ENCODE results near the gene PRMT7. TPM values are rescaled to one million over a fixed set of nuclear protein-coding genes. Genes with fewer than 3 reads are reported as not detected.

Gene PRMT7
- total RNA-seq, 4 donors from 2014 or later, result 11.5 to 34.9 (median 27.4) TPM

- Histone ChIP-seq H3K27ac (peak overlapping the region in 3 of 4 donors; percentile 39 to 43 (median 40)), H3K36me3 (peaks cover 0 to 58% of the 10 kb centered on the region in 2 donors), H3K27me3 (no peaks in the 10 kb centered on the region), H3K9me3 (no peaks in the 10 kb centered on the region), H3K4me1 (peaks cover 0 to 72% (median 15%) of the 10 kb centered on the region in 3 donors), H3K4me3 (no peak overlapping the region)
- no peak for TF ChIP-seq POLR2A (IDR thresholded peaks at IDR 0.05)
- peak; percentile 10 for TF ChIP-seq POLR2AphosphoS5 (IDR thresholded peaks at IDR 0.05)
- TF ChIP-seq EP300 (IDR thresholded peaks at IDR 0.05), result no peak
- TF ChIP-seq, protein P1, sequence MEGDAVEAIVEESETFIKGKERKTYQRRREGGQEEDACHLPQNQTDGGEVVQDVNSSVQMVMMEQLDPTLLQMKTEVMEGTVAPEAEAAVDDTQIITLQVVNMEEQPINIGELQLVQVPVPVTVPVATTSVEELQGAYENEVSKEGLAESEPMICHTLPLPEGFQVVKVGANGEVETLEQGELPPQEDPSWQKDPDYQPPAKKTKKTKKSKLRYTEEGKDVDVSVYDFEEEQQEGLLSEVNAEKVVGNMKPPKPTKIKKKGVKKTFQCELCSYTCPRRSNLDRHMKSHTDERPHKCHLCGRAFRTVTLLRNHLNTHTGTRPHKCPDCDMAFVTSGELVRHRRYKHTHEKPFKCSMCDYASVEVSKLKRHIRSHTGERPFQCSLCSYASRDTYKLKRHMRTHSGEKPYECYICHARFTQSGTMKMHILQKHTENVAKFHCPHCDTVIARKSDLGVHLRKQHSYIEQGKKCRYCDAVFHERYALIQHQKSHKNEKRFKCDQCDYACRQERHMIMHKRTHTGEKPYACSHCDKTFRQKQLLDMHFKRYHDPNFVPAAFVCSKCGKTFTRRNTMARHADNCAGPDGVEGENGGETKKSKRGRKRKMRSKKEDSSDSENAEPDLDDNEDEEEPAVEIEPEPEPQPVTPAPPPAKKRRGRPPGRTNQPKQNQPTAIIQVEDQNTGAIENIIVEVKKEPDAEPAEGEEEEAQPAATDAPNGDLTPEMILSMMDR (IDR thresholded peaks at IDR 0.05), result no peak
- WGBS, 2 donors (ENCODE audit: low coverage in 1 of 2), result 67 to 71% methylated on average over 7 to 9 of the region's 9 CpGs
- peak; percentile 45 for ATAC-seq
These were observed 26.8 kb upstream of the PRMT7 start for GRCh38 chr16:68283801-68284598.

DNA sequence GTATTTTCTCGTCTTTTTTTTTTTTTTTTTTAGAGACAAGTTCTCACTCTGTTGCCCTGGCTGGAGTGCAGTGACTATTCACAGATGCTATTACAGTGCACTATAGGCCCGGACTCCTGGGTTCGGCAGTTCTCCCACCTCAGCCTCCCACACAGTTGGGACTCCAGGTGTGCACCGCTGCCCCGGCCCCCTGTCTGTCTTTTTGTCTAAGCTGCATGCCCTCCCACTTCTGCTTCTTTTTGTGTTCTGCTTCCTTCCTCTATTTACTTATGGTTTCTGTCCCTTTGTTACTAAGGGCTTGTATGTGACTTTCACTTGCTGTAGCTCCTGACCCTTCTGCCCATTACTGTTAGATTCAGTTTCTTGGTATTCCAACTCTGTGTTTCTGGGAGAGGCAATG, 26.0 kb upstream of the PRMT7 start:
- Histone ChIP-seq H3K4me1 (peaks cover 0 to 81% (median 17%) of the 10 kb centered on the region in 3 donors), H3K27me3 (no peaks in the 10 kb centered on the region), H3K9me3 (no peaks in the 10 kb centered on the region), H3K36me3 (peaks cover 0 to 57% of the 10 kb centered on the region in 2 donors), H3K4me3 (no peak overlapping the region), H3K27ac (peak overlapping the region in 3 of 4 donors; percentile 14 to 43 (median 40))
- ATAC-seq, result no peak
- 91% methylated on average over 4 of the region's 5 CpGs; no CpG with 5 or more reads in 1 of the 2 donors for whole genome bisulfite sequencing, 2 donors (ENCODE audit: low coverage in 1 of 2)
- TF ChIP-seq POLR2AphosphoS5 (IDR thresholded peaks at IDR 0.05), result no peak
- TF ChIP-seq, protein P1 (IDR thresholded peaks at IDR 0.05), result no peak
- no peak for TF ChIP-seq EP300 (IDR thresholded peaks at IDR 0.05)
- TF ChIP-seq POLR2A (IDR thresholded peaks at IDR 0.05), result no peak

DNA sequence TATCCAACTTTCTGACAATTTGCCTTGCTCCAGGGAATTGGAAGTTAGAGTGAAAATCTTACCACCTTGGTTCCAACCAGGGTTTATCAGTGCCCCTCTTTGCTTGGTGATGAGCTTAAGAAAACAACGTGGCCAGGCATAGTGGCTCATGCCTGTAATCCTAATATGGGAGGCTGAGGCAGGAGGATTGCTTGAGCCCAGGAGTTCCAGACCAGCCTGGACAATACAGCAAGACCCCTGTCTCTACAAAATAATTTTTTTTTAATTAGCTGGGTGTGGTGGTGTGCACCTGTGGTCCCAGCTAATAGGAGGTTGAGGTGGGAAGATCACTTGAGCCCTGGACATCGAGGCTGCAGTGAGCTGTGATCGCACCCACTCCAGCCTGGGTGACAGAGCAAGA, 25.1 kb upstream of the PRMT7 start:
- Histone ChIP-seq H3K27me3 (no peaks in the 10 kb centered on the region), H3K36me3 (peaks cover 0 to 61% of the 10 kb centered on the region in 2 donors), H3K4me3 (no peak overlapping the region), H3K9me3 (no peaks in the 10 kb centered on the region), H3K4me1 (peaks cover 0 to 80% (median 17%) of the 10 kb centered on the region in 3 donors), H3K27ac (peak overlapping the region in 3 of 4 donors; percentile 5 to 40 (median 14))
- no peak for TF ChIP-seq POLR2A (IDR thresholded peaks at IDR 0.05)
- TF ChIP-seq POLR2AphosphoS5 (IDR thresholded peaks at IDR 0.05), result no peak
- TF ChIP-seq EP300 (IDR thresholded peaks at IDR 0.05), result no peak
- TF ChIP-seq, protein P1 (IDR thresholded peaks at IDR 0.05), result no peak
- 83% methylated on average over 2 of the region's 3 CpGs; no CpG with 5 or more reads in 1 of the 2 donors for WGBS, 2 donors (ENCODE audit: low coverage in 1 of 2)
- no peak for ATAC-seq

- no peak for TF ChIP-seq POLR2AphosphoS5 (IDR thresholded peaks at IDR 0.05)
- no peak for TF ChIP-seq POLR2A (IDR thresholded peaks at IDR 0.05)
- no peak for ATAC-seq
- Histone ChIP-seq H3K4me3 (no peak overlapping the region), H3K4me1 (peaks cover 0 to 75% (median 17%) of the 10 kb centered on the region in 3 donors), H3K9me3 (no peaks in the 10 kb centered on the region), H3K27me3 (no peaks in the 10 kb centered on the region), H3K36me3 (peaks cover 0 to 61% of the 10 kb centered on the region in 2 donors), H3K27ac (peak overlapping the region in 3 of 4 donors; percentile 5 to 35 (median 28))
- WGBS, 2 donors (ENCODE audit: low coverage in 1 of 2), result 59 to 79% methylated on average over 7 to 9 of the region's 12 CpGs
These were observed 24.4 kb upstream of the PRMT7 start for GRCh38 chr16:68286153-68287074.

All from gastroesophageal sphincter (tissue), 4 donors.